Measurements from ENCODE around the gene NECAB3. TPM values are rescaled to one million over a fixed set of nuclear protein-coding genes. Genes with fewer than 3 reads are reported as not detected.

NECAB3 gene
- total RNA-seq, 1 experiment from 2014 or later, result 105 TPM

DNA sequence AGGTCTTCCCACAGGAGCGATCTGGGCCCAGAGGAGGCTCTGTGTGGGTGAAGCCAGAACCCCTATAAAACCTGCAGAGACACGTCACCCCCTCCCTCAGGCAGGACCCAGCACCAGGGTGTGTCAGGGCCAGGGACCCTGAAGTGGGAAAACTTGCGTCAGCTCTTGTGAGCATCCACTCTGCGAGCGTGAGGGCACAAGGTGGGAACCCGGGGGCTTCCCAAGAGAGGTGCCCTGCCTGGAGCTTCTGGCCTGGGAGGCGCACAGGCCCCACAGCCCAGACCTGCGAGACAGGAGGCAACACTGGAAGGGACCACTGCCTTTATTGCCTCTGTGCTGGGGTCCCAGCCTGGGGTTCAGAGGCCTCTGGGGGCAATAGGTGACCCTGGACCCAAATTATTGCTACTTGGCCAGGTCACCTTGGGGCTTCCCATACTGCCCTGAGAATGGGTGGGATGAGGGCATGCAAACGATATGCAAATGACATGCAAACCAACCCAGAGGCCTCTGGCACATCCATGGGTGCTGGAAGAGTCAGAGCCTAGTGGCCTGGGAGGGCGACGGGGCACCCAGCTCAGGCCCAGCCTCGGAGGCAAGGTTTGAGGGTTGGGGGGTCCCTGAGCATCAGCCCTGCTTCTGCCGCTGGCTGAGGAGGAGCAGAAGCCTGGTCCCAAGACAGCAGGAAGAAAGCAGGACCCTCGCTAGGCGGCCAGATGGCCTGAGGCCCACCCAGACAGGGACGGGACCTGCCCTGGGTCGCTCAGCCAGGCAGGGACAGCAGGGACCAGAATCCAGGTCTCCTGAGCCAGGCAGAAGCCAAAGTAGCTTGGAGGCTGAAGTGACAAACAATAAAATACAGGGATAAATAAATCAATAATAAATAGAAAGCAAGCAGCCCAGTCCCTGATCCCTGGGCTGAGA, 17.2 kb downstream of the NECAB3 start:
- Mint-ChIP-seq H3K4me3 (ENCODE audit: unreplicated experiment) (no peak overlapping the region), H3K4me1 (ENCODE audit: low read depth, unreplicated experiment) (peaks cover 25% of the 10 kb centered on the region), H3K27ac (ENCODE audit: unreplicated experiment) (no peak overlapping the region), H3K27me3 (ENCODE audit: insufficient read depth, unreplicated experiment) (no peaks in the 10 kb centered on the region), H3K9me3 (ENCODE audit: unreplicated experiment) (no peaks in the 10 kb centered on the region), H3K36me3 (ENCODE audit: insufficient read depth, unreplicated experiment) (peaks cover 84% of the 10 kb centered on the region)
- no peak for DNase-seq
- BruUV-seq (replicated peaks), result no TSS peak
- Histone ChIP-seq H3K9me3 (no peaks in the 10 kb centered on the region), H3K4me1 (peaks cover 27% of the 10 kb centered on the region), H3K4me3 (ENCODE audit: low read depth, low read length) (no peak overlapping the region), H3K27me3 (replicated peaks; ENCODE audit: control insufficient read depth, insufficient read depth, low read length) (no peaks in the 10 kb centered on the region), H3K36me3 (ENCODE audit: control insufficient read depth, insufficient read depth, low read length) (0 out of 2 replicates have a peak, but pooled peaks cover 1% of the 10 kb centered on the region)
- intact Hi-C loops (cut with micrococcal nuclease; ENCODE audit: unreplicated experiment), result no loop called here
- TF ChIP-seq, protein P1, sequence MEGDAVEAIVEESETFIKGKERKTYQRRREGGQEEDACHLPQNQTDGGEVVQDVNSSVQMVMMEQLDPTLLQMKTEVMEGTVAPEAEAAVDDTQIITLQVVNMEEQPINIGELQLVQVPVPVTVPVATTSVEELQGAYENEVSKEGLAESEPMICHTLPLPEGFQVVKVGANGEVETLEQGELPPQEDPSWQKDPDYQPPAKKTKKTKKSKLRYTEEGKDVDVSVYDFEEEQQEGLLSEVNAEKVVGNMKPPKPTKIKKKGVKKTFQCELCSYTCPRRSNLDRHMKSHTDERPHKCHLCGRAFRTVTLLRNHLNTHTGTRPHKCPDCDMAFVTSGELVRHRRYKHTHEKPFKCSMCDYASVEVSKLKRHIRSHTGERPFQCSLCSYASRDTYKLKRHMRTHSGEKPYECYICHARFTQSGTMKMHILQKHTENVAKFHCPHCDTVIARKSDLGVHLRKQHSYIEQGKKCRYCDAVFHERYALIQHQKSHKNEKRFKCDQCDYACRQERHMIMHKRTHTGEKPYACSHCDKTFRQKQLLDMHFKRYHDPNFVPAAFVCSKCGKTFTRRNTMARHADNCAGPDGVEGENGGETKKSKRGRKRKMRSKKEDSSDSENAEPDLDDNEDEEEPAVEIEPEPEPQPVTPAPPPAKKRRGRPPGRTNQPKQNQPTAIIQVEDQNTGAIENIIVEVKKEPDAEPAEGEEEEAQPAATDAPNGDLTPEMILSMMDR (IDR thresholded peaks at IDR 0.05; ENCODE audit: insufficient read depth in 1 of 2, low read depth in 1 of 2, low read length in 1 of 2, severe bottlenecking in 1 of 2, unreplicated experiment in 1 of 2), result no peak
- ChIA-PET CTCF (interaction anchor here (6.5 kb wide), 1 partner anchor 9 kb away, joined by 127 read pairs; the partner anchor contains the start of gene ACTL10), POLR2A (interaction anchor here (1.1 kb wide), 1 partner anchor 9 kb away, joined by 4 read pairs; no protein-coding TSS in a partner anchor)

DNA sequence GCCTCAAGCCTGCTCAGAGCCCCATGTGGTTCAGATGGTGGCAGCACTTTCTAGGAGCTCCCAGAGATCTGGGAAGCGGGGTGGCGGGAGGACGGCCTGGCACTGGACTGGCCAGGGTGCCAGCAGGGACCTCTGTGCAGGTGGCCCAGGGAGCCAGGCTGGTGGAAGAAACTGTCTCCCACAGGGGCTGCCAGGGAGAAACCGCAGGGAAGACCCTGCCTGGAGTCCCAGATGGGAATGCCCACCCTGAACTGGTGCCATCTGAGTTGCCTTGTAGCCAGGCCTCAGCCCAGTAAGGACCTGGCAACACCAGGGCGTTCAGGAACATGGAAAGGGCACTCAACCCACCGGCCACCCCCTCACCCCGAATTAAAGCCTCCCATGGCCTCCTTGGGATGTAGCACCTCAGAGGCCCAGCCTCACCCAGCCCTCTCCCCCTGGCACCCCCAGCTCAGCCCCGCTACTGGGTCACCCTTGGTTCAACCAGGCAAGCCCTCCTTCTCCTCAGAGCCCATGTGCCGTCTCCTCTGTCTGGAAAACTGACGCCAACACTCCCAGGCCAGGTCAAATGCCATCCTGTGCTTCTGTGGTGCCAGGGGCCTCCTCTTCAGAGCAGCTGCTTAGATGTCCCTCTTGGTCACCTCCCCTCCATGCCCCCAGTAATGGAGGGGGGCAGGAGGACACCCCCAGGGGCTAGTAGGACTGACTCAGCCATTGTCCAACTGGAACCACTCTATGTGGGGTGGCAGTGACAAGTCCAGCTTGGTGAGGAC, 18.0 kb downstream of the NECAB3 start:
- H3K4me3 ChIP-seq (ENCODE audit: low read depth, low read length), result no peak overlapping the region
- intact Hi-C loops (cut with micrococcal nuclease; ENCODE audit: unreplicated experiment), result no loop called here
- no peaks in the 10 kb centered on the region for H3K27me3 ChIP-seq (replicated peaks; ENCODE audit: control insufficient read depth, insufficient read depth, low read length)
- Mint-ChIP-seq H3K4me3 (ENCODE audit: unreplicated experiment) (no peak overlapping the region), H3K27ac (ENCODE audit: unreplicated experiment) (no peak overlapping the region), H3K27me3 (ENCODE audit: insufficient read depth, unreplicated experiment) (no peaks in the 10 kb centered on the region), H3K36me3 (ENCODE audit: insufficient read depth, unreplicated experiment) (peaks cover 84% of the 10 kb centered on the region), H3K4me1 (ENCODE audit: low read depth, unreplicated experiment) (peaks cover 25% of the 10 kb centered on the region), H3K9me3 (ENCODE audit: unreplicated experiment) (no peaks in the 10 kb centered on the region)
- H3K4me1 ChIP-seq, result peaks cover 27% of the 10 kb centered on the region
- H3K36me3 ChIP-seq (ENCODE audit: control insufficient read depth, insufficient read depth, low read length), result 0 out of 2 replicates have a peak, but pooled peaks cover 1% of the 10 kb centered on the region
- TF ChIP-seq, protein P1 (IDR thresholded peaks at IDR 0.05; ENCODE audit: insufficient read depth in 1 of 2, low read depth in 1 of 2, low read length in 1 of 2, severe bottlenecking in 1 of 2, unreplicated experiment in 1 of 2), result no peak
- no peak for DNase-seq
- no TSS peak for BruUV-seq (replicated peaks)
- ChIA-PET CTCF (interaction anchor here (5.2 to 6.5 kb wide), 2 partner anchors 10 to 199 kb away, joined by 72 to 127 read pairs; partner anchors contain the start of gene ACTL10), POLR2A (interaction anchor here (1.1 kb wide), 1 partner anchor 10 kb away, joined by 4 read pairs; no protein-coding TSS in a partner anchor)
- H3K9me3 ChIP-seq, result no peaks in the 10 kb centered on the region

DNA sequence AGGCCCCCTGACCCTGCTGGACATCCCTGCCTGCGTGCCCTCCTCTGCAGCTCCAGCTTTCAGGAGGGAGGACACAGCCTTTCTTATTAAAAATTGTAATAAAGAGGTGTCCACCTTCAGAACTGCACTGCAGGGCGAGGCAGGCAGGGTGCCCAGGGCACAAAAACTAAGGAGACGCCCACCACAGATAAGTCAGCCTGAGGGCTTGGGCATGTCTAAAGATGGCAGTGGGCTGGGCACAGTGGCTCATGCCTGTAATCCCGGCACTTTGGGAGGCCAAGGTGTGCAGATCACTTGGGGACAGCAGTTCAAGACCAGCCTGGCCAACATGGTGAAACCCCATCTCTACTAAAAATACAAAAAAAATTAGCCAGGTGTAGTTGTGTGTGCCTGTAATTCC, 19.1 kb downstream of the NECAB3 start:
- Histone ChIP-seq H3K4me3 (ENCODE audit: low read depth, low read length) (no peak overlapping the region), H3K4me1 (peaks cover 27% of the 10 kb centered on the region), H3K27me3 (replicated peaks; ENCODE audit: control insufficient read depth, insufficient read depth, low read length) (no peaks in the 10 kb centered on the region), H3K36me3 (ENCODE audit: control insufficient read depth, insufficient read depth, low read length) (0 out of 2 replicates have a peak, but pooled peaks cover 1% of the 10 kb centered on the region), H3K9me3 (no peaks in the 10 kb centered on the region)
- TF ChIP-seq, protein P1 (IDR thresholded peaks at IDR 0.05; ENCODE audit: insufficient read depth in 1 of 2, low read depth in 1 of 2, low read length in 1 of 2, severe bottlenecking in 1 of 2, unreplicated experiment in 1 of 2), result no peak
- intact Hi-C loops (cut with micrococcal nuclease; ENCODE audit: unreplicated experiment), result no loop called here
- H3K9me3 Mint-ChIP-seq (ENCODE audit: unreplicated experiment), result no peaks in the 10 kb centered on the region
- DNase-seq, result no peak
- no peaks in the 10 kb centered on the region for H3K27me3 Mint-ChIP-seq (ENCODE audit: insufficient read depth, unreplicated experiment)
- H3K4me1 Mint-ChIP-seq (ENCODE audit: low read depth, unreplicated experiment), result peaks cover 25% of the 10 kb centered on the region
- peak overlapping the region; percentile 66 for H3K27ac Mint-ChIP-seq (ENCODE audit: unreplicated experiment)
- TSS peak; percentile 0 for BruUV-seq (replicated peaks)
- no peak overlapping the region for H3K4me3 Mint-ChIP-seq (ENCODE audit: unreplicated experiment)
- H3K36me3 Mint-ChIP-seq (ENCODE audit: insufficient read depth, unreplicated experiment), result peaks cover 81% of the 10 kb centered on the region
- CTCF ChIA-PET, result interaction anchor here (5.2 to 6.5 kb wide), 2 partner anchors 11 to 198 kb away, joined by 72 to 127 read pairs; partner anchors contain the start of gene ACTL10
- POLR2A ChIA-PET, result interaction anchor here (1.9 to 2.8 kb wide), 3 partner anchors 8 to 166 kb away, joined by 7 to 28 read pairs (median 26); partner anchors contain the start of genes ACTL10 and CBFA2T2

All from Caco-2 (cell line).